SKM-1 treated with dmso at 0.1 percent for 144 hours (cell line): ENCODE results near the gene WDR82.
A peak's percentile ranks its signal among the peaks of the same experiment; 100 is the strongest.

ENCODE experiments used
- DNase-seq: peaks from one replicate; lab custom pipeline; 2025; ENCODE audit not compliant: unreplicated experiment; lab: John Stamatoyannopoulos, UW

Gene WDR82

GRCh38 chr3:52210550-52211046 is 67.9 kb downstream of the WDR82 start:
- DNase-seq: peak; percentile 83

DNA sequence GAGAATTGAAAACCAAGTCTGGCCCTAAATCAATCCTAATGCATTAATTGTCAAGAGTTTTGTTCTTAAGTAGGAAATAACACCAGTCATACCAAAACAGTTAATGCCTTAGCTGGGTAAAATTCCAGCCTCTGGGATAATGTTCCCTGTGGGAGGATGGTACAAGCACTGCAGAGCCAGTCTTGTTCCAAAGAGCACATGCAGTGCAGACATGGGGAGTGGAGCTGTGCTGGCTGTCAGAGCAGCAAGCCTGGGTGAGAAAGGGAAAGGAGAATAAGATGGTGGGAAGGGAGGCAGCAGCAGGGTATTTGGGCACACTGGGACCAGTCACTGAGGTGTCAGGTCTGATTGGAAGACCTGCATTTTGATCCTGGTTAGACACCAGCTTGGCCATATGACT is 68.4 kb downstream of the WDR82 start:
- DNase-seq: no peak

GRCh38 chr3:52208556-52208955 is 69.9 kb downstream of the WDR82 start:
- DNase-seq: no peak

- no peak for DNase-seq
These were observed 72.6 kb downstream of the WDR82 start for GRCh38 chr3:52205727-52206372.
